Ovary (tissue), 9 donors: ENCODE results near the gene U2AF1. TPM values are rescaled to one million over a fixed set of nuclear protein-coding genes. Genes with fewer than 3 reads are reported as not detected.
A peak's percentile ranks its signal among the peaks of the same experiment; 100 is the strongest.
"Not testable (repeated sequence)": the region's sequence is repeated elsewhere in the genome, so short reads cannot be mapped to it uniquely, and the experiment has no call there.

Experiments used
- DNase-seq, 5 donors: peaks; one replicate each; pipeline ENCODE4 v3.0.0-alpha.2; 2019 to 2020
- H3K27ac ChIP-seq, 2 donors: fragments of 200-600 bp; one replicate each; pipeline versions ENCODE4 v1.5.1 to v1.8.0; 2019 to 2022
- H3K27me3 ChIP-seq: fragments of 200-600 bp; one replicate; pipeline ENCODE4 v1.8.0; 2022
- H3K36me3 ChIP-seq: fragments of 200-600 bp; sonication (generic); one replicate; pipeline ENCODE4 v1.5.1; 2019
- H3K4me1 ChIP-seq: one replicate; pipeline ENCODE4 v1.8.1; 2013; ENCODE audit warnings: mild to moderate bottlenecking, moderate library complexity; ENCODE audit not compliant: insufficient read depth
- H3K4me3 ChIP-seq: fragments of 200-600 bp; sonication (generic); one replicate; pipeline ENCODE4 v1.5.1; 2017
- H3K9me3 ChIP-seq, 2 donors: fragments of 200-600 bp in 1 of 2; sonication (generic) in 1 of 2; one replicate each; pipeline versions ENCODE4 v1.5.1 to v1.8.1; 2013 to 2019; ENCODE audit warnings: mild to moderate bottlenecking in 1 of 2, moderate library complexity in 1 of 2
- WGBS, 3 donors: extraction: QIAGEN DNeasy Blood & Tissue Kit in 1 of 3; methylation state at CpG; one replicate each; pipeline versions ENCODE4 v1.1.5 to v1.1.7; 2013 to 2017; 5-methylcytosine and 5-hydroxymethylcytosine counted together
- intact Hi-C, 4 donors: fragments of 100-400 bp; cut with DNase I; formaldehyde crosslinking; loops; one replicate each; pipeline versions ENCODE4 v1.11.0 to v1.15.1; 2022 to 2023
- polyA plus RNA-seq, 2 donors: library from polyadenylated mRNA; stranded (reverse); fragments of 200-250 nt in 1 of 2; fragments of 350-450 nt in 1 of 2; fragmentation: Illumina TruSeq in 1 of 2; extraction: RNeasy Lipid Tissue Mini Kit (QIAGEN cat#74804) in 1 of 2; gene quantifications; one replicate each; pipeline ENCODE4 v1.2.3, GENCODE V29; 2013 to 2014
- total RNA-seq, 7 donors: library from RNA; depleted of rRNA in 2 of 7; stranded (reverse); fragments of >200 nt in 2 of 7; fragmentation: NEBNext Ultra II Directional in 3 of 7; extraction: Animal tissue kit (Norgen Biotek cat#: 25700) in 3 of 7; gene quantifications; one replicate each; pipeline versions ENCODE4 v1.1.0 to v1.2.4, GENCODE V29; 2016 to 2023
- donor health status: DM: no; HTN: no; CAD: no; lungs with moderate emphysema.
- donor health status: DM: no; HTN: no; CAD: no.
- donor health status: Bipolar disorder and iron deficiency.
- donor health status: DM: yes; HTN: yes; CAD: no.
- donor health status: DM: no; HTN: no; CAD: no.
- donor health status: DM: yes; HTN: yes; CAD: no.

The U2AF1 gene
- total and polyA plus RNA-seq, 9 donors, result 3.7 to 90.5 (median 21.9) TPM

DNA sequence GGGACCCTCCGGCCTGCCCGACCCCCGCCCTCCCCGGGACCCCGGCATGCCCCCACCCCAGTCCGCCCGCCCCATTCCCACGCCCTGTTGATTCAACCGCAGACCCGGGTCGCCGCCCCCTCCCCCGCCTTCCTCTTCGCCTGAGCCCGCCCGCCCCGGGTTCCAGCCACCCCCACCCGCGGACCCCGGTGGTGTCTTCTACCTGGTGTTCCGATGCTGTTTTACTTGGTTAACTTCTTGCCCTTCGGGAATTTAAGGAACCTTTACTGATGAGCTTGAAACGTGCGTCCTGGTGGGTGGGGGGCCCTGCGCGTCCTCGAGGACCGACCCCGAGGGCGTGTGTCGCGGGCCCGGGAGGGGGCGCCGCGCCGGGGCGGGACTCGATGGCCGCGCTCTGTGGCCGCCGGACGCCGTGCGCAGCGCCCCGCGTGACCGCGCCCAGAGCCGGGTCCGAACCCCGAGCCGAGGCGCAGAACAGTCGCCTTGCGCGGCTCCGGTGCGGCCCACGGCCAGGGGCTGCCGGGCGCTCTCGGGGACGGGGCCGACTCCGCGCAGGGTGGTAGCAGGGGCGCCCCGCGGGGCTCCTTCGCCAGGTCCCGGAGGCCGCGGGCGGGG is 31.2 kb downstream of the U2AF1 start:
- H3K36me3 ChIP-seq, H3K27ac ChIP-seq, DNase-seq, H3K4me1 ChIP-seq, H3K4me3 ChIP-seq, H3K27me3 ChIP-seq, H3K9me3 ChIP-seq, intact Hi-C loops: not testable (repeated sequence)
- WGBS, 3 donors, result no CpG with 5 or more reads among the region's 77 CpGs

DNA sequence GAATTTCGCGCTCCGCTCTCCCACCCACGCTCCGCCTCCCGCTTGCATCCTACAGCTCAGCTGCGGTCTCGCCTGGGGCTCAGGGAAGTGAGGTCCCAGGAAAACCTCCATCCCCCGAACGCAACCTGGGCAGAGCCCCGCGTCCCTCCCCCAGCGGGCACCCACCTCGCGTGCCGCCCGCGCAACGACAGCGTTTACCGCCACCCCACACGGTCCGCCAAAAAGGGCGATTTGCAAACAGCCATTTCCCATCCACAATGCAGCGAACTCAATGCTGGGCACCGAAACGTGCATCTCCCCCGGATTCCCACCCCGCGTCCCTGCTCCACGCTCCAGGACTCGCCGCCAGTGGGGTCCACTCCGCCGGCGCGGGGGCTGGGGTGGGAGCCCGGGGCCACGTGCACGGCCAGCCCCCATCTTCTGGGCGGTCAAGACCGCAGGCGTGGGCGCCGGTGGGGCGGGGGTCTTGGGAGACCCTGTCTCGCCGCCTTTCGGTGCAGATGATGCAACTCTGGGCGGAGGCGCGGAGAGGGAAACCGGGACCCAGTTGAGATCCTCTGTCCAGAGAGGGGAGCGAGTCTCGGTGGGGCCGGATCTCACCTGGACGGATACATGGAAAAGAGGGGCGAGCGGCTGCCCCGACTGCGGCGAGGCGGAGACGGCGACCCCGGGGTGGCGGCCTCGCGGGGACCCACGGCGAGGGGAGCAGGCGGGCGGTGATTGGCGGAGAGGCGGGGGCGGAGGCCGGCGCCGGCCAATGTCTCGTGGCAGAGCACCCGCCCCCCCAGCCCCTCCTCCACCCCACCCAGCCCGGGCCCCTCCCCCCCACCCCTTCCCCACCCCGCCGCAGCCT is 32.0 kb downstream of the U2AF1 start, which contains the start of gene CBS:
Gene CBS, minus strand, starts transcription at position 666 of the 853 bp plus-strand sequence. CDS start 3,642 bp downstream, outside the sequence.
- WGBS, 3 donors, result no CpG with 5 or more reads among the region's 84 CpGs

GRCh38 chr21:43074401-43075169 is 32.8 kb downstream of the U2AF1 start:
- H3K27me3 ChIP-seq, H3K9me3 ChIP-seq, H3K4me3 ChIP-seq, H3K4me1 ChIP-seq, H3K36me3 ChIP-seq, intact Hi-C loops, DNase-seq, H3K27ac ChIP-seq: not testable (repeated sequence)
- no CpG with 5 or more reads among the region's 74 CpGs for WGBS, 3 donors

More for the DNA sequence above, 32.0 kb downstream of the U2AF1 start, which contains the start of gene CBS:
- H3K4me3 ChIP-seq, intact Hi-C loops, H3K27ac ChIP-seq, H3K9me3 ChIP-seq, DNase-seq, H3K4me1 ChIP-seq, H3K36me3 ChIP-seq, H3K27me3 ChIP-seq: not testable (repeated sequence)

GRCh38 chr21:43072742-43073141 is 34.6 kb downstream of the U2AF1 start:
- H3K36me3 ChIP-seq, H3K4me3 ChIP-seq, H3K27ac ChIP-seq, intact Hi-C loops, H3K9me3 ChIP-seq, H3K4me1 ChIP-seq, DNase-seq, H3K27me3 ChIP-seq: not testable (repeated sequence)
- WGBS, 3 donors, result no CpG with 5 or more reads among the region's 11 CpGs

DNA sequence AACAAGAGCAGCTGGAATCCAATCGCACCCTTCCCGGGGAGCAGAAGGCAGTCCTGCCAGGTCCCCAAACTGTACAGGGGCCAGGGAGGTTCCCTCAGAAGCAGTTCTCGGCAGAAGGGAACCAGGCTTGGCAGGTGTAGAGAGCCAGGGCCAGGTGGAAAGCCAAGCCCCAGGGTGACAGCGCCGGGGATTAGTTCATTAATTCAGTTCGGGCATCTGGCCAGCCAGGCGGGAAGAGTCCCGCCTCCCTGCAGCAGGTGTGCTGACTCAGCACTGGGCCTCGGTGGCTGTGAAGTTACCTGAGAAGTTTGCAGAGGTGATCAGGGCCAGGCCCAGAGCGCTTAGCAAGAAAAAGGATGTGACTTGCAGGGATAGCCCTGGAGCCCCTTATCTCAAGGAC is 37.7 kb downstream of the U2AF1 start:
- H3K4me1 ChIP-seq, intact Hi-C loops, H3K4me3 ChIP-seq, DNase-seq, H3K27ac ChIP-seq, H3K9me3 ChIP-seq, H3K27me3 ChIP-seq, H3K36me3 ChIP-seq: not testable (repeated sequence)
- WGBS, 3 donors, result no CpG with 5 or more reads among the region's 10 CpGs

- H3K9me3 ChIP-seq, H3K27ac ChIP-seq, H3K4me3 ChIP-seq, DNase-seq, intact Hi-C loops, H3K36me3 ChIP-seq, H3K4me1 ChIP-seq, H3K27me3 ChIP-seq: not testable (repeated sequence)
- 78 to 90% methylated on average over 4 of the region's 12 CpGs; no CpG with 5 or more reads in 1 of the 3 donors for WGBS, 3 donors
These were observed 39.3 kb downstream of the U2AF1 start for GRCh38 chr21:43068065-43068464.

- H3K36me3 ChIP-seq, H3K27ac ChIP-seq, intact Hi-C loops, H3K27me3 ChIP-seq, H3K9me3 ChIP-seq, H3K4me3 ChIP-seq, H3K4me1 ChIP-seq: not testable (repeated sequence)
- WGBS, 3 donors, result 85 to 93% methylated on average over 8 of the region's 12 CpGs; no CpG with 5 or more reads in 1 of the 3 donors
- peak in 2 of 5 donors; percentile 6 to 23 for DNase-seq
These were observed 40.7 kb downstream of the U2AF1 start for GRCh38 chr21:43066690-43067089.

DNA sequence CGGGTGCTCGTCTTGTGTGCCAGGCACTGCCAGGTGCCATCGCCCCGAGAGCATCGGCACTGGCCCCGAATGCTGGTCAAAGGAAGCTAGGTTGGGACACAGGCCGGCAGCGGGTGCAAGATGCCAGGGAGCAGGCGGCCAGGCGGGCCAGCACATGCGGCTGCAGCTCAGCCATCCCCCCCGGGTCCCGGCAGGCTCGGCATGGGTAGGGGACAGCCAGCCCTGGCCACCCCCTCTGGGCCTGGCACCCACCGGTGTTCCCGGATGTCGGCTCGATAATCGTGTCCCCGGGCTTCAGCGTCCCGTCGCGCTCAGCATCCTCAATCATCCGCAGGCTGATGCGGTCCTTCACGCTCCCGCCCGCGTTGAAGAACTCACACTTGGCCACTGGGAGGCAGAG is 41.4 kb downstream of the U2AF1 start:
- DNase-seq, result peak in 3 of 5 donors; percentile 4 to 20 (median 18)
- intact Hi-C loops, H3K9me3 ChIP-seq, H3K4me1 ChIP-seq, H3K4me3 ChIP-seq, H3K27ac ChIP-seq, H3K27me3 ChIP-seq, H3K36me3 ChIP-seq: not testable (repeated sequence)
- WGBS, 3 donors, result 97% methylated on average over 15 of the region's 30 CpGs; no CpG with 5 or more reads in 2 of the 3 donors

- H3K4me3 ChIP-seq, intact Hi-C loops, H3K27ac ChIP-seq, H3K27me3 ChIP-seq, DNase-seq, H3K4me1 ChIP-seq, H3K9me3 ChIP-seq, H3K36me3 ChIP-seq: not testable (repeated sequence)
- WGBS, 3 donors, result no CpG with 5 or more reads among the region's 22 CpGs
These were observed 43.0 kb downstream of the U2AF1 start for GRCh38 chr21:43064265-43064917.

- H3K4me3 ChIP-seq, H3K27me3 ChIP-seq, H3K4me1 ChIP-seq, H3K9me3 ChIP-seq, intact Hi-C loops, H3K36me3 ChIP-seq, H3K27ac ChIP-seq: not testable (repeated sequence)
- 94% methylated on average over 2 of the region's 28 CpGs; no CpG with 5 or more reads in 2 of the 3 donors for WGBS, 3 donors
- peak in 1 of 5 donors; percentile 3 for DNase-seq
These were observed 44.3 kb downstream of the U2AF1 start for GRCh38 chr21:43062955-43063664.
